ENCODE data around the gene MTR.

Gene MTR

DNA sequence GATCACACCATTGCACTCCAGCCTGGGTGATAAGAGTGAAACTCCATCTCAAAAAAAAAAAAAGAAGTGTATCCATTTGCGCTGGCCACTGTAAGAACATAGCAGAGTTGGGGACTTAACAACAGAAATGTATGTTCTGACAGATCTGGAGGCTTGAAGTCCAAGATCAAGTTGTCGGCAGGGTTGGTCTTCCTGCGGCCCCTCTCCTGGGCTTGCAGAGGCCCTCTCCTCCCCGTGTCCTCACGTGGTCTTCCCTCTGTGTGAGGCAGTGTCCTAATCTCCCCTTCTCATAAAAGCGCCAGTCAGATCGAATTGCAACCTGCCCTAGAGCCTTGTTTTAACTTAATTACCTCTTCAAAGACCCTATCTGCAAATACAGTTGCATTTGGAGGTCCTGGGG lies 156.6 kb downstream of the MTR start:
- Histone ChIP-seq H3K27ac (no peak overlapping the region), H2AFZ (ENCODE audit: low read depth) (no peak overlapping the region), H3K27me3 (ENCODE audit: insufficient read depth, low read depth) (no peaks in the 10 kb centered on the region), H3K36me3 (ENCODE audit: insufficient read depth) (no peaks in the 10 kb centered on the region), H3K79me2 (ENCODE audit: insufficient read depth, low read depth) (no peaks in the 10 kb centered on the region), H3K4me3 (IDR thresholded peaks at IDR 0.05; ENCODE audit: insufficient read depth, low read depth, low read length) (no peak overlapping the region), H4K20me1 (ENCODE audit: insufficient read depth) (no peaks in the 10 kb centered on the region), H3K4me1 (ENCODE audit: low read depth, poor library complexity, severe bottlenecking) (no peaks in the 10 kb centered on the region), H3K9ac (no peak overlapping the region), H3K4me2 (no peak overlapping the region)
- TF ChIP-seq, protein P1, sequence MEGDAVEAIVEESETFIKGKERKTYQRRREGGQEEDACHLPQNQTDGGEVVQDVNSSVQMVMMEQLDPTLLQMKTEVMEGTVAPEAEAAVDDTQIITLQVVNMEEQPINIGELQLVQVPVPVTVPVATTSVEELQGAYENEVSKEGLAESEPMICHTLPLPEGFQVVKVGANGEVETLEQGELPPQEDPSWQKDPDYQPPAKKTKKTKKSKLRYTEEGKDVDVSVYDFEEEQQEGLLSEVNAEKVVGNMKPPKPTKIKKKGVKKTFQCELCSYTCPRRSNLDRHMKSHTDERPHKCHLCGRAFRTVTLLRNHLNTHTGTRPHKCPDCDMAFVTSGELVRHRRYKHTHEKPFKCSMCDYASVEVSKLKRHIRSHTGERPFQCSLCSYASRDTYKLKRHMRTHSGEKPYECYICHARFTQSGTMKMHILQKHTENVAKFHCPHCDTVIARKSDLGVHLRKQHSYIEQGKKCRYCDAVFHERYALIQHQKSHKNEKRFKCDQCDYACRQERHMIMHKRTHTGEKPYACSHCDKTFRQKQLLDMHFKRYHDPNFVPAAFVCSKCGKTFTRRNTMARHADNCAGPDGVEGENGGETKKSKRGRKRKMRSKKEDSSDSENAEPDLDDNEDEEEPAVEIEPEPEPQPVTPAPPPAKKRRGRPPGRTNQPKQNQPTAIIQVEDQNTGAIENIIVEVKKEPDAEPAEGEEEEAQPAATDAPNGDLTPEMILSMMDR (conservative IDR thresholded peaks at IDR 0.05; ENCODE audit: low read depth, low read length): no peak

DNA sequence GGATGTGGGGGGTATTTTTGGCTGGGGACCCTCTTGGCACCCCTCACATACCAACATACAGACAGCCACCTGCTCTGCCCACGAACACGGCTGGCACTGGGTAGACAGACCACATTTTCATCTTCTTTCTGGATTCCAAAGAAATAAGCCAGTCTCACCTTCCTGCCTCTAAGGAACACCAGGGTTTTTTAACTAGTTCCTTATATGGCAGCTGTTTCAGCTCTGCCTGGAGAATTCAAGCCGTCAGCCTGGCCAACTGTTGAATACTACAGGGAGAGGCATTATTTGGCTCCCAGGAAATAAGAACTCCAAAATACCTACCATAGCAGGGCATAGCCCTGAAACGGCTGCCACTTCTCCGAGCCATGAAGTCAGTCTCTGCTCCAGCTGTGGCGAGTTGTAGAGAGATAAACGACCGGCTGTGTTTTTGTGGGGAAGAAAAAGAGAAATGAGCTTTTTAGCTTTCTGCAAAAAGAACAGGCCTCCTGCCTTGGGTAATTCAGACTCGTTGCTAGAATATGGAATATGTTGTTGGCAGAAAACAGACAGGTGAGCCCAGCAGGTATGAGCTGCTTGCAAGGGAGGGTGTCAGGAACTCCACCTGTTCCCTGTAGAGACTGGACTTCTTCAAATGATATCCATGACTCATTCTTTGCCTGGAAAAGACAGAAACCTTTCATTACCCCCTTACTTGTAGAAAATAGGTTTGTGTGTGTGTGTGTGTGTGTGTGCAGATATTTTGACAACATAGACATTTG lies 157.3 kb downstream of the MTR start:
- no peaks in the 10 kb centered on the region for H3K27me3 ChIP-seq (ENCODE audit: insufficient read depth, low read depth)
- no peaks in the 10 kb centered on the region for H3K4me1 ChIP-seq (ENCODE audit: low read depth, poor library complexity, severe bottlenecking)
- H3K27ac ChIP-seq: no peak overlapping the region

DNA sequence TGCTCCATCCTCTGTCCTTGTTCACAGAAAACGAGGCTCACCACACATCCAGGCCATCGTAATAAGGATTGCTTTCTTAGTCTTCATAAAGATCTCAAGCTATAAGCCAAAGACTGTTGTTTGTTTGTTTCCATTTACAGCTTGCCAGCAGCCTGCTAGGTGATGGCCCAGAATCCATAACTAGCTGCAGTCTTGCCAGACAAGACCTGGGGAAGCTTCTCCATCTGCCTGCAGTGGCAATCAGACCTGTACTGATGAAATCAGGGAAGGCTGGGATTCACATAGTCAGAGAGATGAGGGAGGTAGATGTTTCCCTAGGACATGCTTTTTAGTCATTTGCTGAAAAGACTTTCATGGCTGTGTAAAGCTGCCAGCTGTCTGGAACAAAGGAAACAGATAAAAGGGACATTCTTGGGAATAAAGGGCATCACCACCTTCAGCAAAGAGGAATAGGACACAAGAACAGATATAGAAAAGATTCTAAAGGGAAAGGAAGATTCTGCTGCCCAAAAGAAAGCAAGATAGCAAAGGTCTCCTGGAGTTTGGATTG lies 158.1 kb downstream of the MTR start:
- TF ChIP-seq, protein P1 (conservative IDR thresholded peaks at IDR 0.05; ENCODE audit: low read depth, low read length): no peak
- Histone ChIP-seq H3K9ac (no peak overlapping the region), H3K79me2 (ENCODE audit: insufficient read depth, low read depth) (no peaks in the 10 kb centered on the region), H3K36me3 (ENCODE audit: insufficient read depth) (no peaks in the 10 kb centered on the region), H3K4me1 (ENCODE audit: low read depth, poor library complexity, severe bottlenecking) (no peaks in the 10 kb centered on the region), H3K27me3 (ENCODE audit: insufficient read depth, low read depth) (no peaks in the 10 kb centered on the region), H2AFZ (ENCODE audit: low read depth) (no peak overlapping the region), H3K4me3 (IDR thresholded peaks at IDR 0.05; ENCODE audit: insufficient read depth, low read depth, low read length) (no peak overlapping the region), H4K20me1 (ENCODE audit: insufficient read depth) (no peaks in the 10 kb centered on the region), H3K27ac (no peak overlapping the region), H3K4me2 (no peak overlapping the region)

More for the DNA sequence above, 157.3 kb downstream of the MTR start:
- Histone ChIP-seq H3K36me3 (ENCODE audit: insufficient read depth) (no peaks in the 10 kb centered on the region), H2AFZ (ENCODE audit: low read depth) (no peak overlapping the region), H3K4me3 (IDR thresholded peaks at IDR 0.05; ENCODE audit: insufficient read depth, low read depth, low read length) (no peak overlapping the region), H3K79me2 (ENCODE audit: insufficient read depth, low read depth) (no peaks in the 10 kb centered on the region), H3K9ac (no peak overlapping the region), H4K20me1 (ENCODE audit: insufficient read depth) (no peaks in the 10 kb centered on the region), H3K4me2 (no peak overlapping the region)
- TF ChIP-seq, protein P1 (conservative IDR thresholded peaks at IDR 0.05; ENCODE audit: low read depth, low read length): no peak
